NCI-H1694 (cell line): Measurements from ENCODE around the gene KCNAB2.

ENCODE experiments used
- DNase-seq: peaks from one replicate; lab custom pipeline; 2025; lab: John Stamatoyannopoulos, UW

The KCNAB2 gene

DNA sequence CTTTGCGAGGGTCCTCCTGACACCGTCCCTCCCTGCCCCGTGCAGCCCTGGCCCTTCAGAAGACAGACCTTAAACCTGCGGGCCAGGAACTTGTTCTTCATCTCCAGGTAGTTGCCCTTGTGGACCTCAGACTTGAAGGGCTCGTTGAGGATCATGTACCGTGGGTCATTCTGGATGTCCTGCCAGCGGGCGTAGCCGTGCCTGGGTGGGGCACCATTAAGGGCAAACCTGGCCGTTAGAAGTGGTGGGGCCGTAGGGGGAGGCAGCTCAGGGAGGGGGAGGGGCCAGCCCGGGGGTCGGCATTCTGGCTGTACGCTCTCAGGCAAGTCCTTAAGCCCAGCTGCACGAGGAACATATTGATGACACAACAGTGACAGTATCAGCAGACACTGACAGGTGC, 64.6 kb downstream of the KCNAB2 start:
- DNase-seq: no peak

DNA sequence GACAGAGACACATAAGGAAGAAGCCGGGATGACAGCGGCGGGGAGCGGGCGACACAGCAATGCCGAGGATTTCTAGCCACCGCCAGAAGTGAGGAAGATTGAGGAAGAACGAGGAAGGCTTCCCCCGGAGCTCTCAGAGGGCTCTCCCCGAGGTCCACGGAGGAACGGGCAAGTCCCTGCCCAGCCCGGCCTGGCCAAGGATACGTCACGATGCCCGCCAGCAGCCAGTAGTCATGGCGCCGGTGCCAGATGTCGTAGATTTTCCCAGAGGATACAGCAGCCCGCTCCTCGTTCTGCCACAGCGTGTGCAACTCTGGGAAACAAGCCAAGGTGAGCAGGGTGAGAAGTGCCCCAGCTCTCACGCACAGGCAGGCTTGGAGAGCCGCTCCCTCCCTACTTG, 65.9 kb downstream of the KCNAB2 start:
- peak; percentile 88 for DNase-seq

DNA sequence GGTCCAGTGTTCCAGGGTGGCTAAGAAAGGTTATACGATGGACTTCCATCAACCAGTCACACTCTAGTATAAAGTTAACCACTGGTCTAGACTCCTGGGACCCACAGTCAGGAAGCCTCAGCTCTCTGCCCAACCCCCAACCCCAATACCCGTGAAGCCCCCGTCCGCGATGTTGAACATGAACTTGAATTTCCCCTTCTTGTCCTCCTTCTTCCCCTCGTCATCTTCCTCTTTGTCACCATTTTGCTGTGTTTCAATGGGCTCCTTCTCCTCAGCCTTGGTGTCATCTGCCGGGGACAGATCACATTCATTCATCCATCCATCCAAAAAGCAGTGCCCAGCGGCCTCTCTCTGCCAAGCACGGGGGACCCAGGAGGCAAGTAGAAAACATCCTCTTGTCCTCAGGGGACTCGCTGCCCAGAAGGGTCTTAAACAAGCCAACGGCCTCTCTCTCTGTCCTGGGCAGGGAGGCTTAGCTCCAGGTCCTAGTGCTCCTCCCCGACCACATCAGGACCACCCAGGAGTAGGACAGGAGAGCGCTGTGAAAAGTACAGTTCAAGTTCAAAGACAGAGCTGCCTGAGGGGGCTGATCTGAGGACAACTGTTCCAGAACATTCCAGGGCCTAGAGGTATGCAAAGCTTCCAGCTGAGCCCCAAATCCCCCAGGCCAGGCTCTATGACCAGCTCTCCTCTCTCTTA, 66.5 kb downstream of the KCNAB2 start:
- DNase-seq: no peak

DNA sequence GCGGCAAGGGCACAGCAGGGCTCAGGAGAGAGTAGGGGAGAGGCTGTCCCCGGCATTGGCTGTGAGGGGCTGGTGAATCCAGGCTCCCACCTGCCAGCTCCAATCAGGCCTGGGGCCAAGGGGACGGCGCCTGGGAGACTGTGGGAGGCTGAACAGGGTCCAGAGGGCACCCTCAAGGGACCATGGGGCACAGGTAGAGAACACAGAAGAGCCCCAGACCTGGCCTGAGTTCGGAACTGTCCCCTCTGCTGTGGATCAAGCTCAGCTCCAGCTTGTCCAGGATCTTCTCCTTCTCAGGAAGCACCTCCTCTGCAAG, 67.0 kb downstream of the KCNAB2 start:
- DNase-seq: no peak

DNA sequence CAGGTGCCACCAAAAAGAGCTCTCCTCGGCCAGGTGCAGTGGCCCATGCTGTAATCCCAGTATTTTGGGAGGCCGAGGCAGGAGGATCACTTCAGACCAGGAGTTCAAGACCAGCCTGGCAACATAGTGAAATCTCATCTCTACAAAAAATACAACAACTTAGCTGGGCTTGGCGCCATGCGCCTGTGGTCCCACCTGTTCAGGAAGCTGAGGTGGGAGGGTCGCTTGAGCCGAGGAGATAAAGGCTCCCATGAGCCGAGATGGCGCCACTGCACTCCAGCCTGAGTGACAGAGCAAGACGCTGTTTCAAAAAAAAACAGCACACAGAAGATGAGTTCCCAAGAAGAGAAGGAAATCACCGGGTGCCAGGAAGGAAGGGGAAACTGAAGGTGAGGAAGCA, 67.4 kb downstream of the KCNAB2 start:
- no peak for DNase-seq

DNA sequence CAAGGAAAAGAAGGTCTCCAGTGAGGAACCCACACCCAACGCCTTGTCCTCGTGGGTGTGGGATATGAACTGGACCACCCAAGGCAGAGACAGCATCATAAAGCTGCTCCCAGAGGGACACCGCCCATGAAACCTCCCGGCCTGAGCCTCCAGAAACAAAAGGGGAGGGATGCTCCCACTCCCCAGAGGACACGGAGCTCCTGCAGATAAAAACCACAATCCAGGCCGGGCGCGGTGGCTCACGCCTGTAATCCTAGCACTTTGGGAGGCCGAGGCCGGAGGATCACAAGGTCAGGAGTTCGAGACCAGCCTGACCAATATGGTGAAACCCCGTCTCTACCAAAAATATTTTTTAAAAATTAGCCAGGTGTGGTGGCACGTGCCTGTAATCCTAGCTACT, 68.1 kb downstream of the KCNAB2 start:
- no peak for DNase-seq

DNA sequence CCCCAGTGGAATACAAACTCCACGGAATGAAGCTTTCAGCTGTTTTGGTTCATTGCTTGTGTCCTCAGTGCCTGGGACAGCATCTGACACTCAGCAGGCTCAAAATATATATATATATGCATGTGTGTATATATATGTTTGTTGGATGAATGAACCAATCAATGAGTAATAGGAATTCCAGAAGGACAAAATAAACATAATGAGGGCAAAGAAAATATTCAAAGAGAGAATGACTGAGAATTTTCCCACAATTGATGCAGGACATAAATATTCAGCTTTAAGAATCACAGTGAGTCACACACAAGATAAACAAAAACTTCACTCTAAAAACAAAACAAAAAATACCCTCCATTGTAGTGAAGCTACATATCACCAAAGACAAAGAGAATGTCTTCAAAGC, 70.4 kb downstream of the KCNAB2 start:
- DNase-seq: no peak

DNA sequence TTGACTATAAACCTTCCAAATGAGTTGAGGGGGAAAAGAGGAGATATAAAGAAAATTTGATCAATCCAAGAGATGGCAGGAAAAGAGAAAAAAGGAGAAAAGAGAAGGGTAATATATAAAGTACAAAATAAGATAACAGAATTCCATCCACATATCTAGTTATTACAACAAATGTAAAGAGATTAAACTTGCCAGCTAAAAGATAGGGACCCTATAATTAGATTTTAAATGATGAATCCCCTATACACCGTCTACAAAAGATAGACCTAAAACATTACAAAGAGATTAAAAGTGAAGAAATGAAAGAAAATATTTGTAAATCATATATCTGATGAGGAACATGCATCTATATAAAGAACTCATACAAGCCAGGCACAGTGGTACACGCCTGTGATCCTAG, 71.4 kb downstream of the KCNAB2 start:
- DNase-seq: no peak

DNA sequence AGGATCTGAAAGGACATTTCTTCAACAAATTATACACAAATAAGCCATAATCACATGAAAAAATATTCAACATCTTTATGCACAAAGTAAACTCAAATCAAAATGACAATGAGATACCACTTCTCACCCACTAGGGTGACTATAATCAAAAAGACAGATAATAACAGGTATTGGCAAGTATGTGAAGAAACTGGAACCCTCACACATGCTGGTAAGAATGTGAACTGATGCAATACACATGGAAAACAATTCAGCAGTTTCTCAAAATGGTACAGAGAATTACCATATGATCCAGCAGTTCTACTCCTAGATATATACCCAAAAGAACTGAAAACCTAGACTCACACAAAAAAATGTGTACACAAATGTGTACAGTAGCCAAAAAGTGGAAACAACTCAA, 71.9 kb downstream of the KCNAB2 start:
- DNase-seq: no peak

DNA sequence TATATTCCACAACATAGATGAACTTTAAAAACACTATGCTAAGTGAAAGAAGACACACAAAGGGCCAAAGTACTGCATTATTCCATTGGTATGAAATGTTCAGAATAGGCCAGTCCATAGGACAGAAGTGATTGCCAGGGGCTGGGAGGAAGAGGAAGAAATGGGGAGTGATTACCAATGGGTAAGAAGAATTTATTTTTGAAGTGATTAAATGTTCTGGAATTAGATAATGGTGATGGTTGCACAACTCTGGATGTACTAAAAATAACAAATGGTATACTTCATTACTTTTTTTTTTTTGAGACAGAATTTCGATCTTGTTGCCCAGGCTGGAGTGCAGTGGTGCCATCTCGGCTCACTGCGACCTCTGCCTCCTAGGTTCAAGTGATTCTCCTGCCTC, 72.7 kb downstream of the KCNAB2 start:
- no peak for DNase-seq

DNA sequence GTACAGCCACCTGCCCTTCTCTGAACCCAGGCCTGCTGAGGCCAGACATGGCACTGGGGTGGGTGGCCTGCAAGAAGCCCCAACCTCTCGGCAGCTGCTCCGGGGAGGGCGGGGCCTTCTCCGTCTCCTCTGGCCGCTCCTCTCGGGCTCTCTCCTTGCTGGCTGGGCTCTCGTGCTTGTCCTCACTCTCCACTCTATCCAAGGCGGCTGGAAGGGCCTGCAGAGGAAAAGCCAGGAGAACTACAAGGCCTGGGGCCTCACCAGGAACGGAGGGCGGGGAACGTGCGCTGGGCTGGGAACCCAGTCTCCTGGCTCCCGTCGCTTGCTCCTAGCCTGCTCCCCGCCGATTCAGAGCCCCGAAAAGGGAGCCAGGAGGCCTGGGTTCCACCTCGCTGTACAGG, 75.3 kb downstream of the KCNAB2 start:
- DNase-seq: no peak

DNA sequence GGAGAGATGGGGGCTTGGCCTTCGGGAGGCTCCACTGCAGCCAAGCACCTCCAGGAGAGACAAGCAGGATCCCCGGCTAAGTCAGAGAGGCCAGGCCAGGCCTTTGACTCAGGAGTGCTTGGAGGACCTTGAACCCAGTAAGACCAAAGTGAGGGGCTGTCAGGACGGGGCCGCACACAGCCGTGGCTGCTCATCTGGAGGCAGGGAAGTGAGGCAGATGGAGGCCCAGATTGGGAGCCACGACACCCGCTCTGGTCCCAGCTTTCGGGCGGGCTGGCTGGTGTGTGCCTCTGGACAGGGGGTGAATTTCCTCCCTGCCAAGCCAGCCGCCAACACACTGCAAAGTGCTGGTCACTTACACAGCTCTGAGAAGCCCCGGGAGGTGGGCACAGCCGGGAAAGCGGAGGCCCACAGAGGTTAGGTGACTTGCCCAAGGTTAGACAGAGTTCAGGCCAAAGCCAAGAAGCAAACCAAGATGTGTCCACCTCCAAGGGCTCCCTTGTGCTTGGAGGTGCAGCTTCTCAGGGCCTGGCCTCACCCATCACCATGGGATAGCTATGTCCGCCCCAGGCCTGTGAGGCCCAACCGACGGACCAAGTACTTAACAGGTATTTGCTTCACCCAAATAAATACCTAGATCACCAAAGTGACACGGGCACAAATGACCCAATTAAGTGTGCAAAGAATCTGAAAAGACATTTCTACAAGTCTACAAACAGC, 76.1 kb downstream of the KCNAB2 start:
- DNase-seq: no peak

DNA sequence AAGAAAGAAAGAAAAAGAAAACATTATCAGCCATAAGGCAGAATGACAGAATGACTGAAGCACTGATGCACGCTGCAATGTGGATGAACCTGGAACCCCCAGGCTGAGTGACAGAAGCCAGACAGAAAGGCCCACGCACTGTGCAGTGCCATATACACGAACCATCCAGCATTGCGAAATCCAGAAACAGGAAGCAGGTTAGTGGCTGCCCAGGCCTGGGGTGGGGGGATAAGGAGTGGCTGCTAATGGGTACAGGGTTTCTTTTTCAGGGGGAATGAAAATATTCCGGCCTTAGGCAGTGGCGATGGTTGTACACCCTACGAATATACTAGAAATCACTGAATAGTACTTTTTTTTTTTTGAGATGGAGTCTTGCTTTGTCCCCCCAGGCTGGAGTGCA, 77.4 kb downstream of the KCNAB2 start:
- no peak for DNase-seq

DNA sequence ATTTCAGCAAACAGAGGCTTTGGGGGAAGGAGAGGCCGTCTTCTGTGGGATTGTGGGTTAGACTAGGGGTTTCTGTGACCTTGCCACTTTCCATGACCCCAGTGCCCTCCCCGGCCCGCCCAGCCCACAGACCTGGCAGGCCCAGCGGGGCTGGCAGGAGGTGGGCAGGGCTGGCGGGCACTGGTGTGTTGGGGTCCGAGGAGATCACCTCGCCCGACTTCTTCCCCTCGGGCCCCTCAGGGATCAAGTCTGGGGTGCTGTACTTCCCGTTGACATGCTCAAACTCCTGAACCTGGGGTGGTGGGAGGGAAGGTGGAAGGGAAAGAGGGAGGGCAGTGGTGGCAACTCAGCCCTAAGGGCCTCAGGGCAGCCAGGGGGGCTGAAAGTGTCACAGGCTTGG, 78.1 kb downstream of the KCNAB2 start:
- DNase-seq: no peak

DNA sequence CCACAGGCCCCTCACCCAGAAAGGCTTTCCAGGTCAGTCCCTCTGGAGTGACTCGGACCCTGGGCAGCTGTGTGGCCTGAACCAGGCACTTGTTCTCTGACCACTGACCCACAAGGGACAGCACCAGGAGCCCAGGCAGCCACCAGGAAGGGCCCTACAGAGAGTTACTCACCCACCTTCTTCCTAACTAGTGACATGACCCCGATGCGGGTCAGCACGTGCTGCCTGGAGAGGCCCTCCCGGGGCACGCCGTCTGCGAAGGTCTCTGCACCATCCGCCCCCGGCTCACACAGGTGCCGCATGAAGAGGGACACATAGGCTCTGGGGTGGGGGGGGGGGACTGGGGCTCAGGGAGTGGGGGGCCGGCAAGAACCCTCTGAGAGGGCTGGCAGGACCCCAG, 78.7 kb downstream of the KCNAB2 start:
- DNase-seq: no peak

DNA sequence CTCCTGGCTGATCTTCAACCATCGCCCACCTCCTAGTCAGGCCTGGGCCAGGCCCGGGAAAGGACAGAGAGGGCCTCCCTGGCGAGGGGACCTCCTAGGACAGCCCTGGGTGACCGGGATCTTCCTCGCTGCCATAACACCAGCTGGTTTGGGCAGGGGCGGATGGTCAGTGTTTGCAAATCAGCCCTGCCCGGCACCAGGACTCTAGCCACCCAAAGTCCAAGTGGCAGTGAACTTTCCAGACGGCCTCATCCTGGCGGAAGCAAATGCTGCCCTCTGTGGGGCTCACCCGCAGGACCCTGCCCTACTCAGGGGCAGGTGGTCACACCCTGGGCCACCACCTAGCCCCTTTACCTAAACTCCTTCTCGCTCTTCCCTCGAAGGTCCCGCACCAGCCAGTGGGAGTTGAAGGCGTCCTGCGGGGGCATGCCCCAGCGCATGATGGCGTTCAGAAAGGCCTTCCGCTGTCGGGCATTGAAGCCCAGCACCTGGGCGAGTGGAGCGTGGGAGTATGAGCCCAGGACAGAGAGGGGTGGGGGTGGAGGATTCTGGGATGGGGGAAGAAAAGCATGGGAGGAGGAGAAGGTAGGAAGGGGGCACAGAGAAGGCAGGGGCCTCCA, 79.2 kb downstream of the KCNAB2 start:
- no peak for DNase-seq

DNA sequence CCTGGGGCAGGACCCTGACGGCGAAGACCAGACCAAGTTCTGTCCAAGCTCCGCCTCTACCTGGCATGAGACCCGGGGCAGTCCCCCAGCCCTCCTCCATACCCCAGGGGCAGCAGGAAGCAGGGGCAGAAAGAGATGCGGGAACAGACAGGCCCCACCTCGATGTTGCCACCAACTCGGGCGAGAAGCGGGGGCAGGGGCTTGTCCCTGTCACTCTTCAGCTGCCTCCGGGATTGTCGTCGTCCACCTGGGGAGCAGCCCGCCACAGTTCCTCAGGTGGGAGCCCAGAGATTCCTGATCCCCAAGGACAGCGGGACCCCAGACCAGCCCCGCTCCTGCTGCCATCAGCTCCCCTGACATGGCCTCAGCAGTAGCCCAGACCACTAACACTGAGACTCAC, 79.7 kb downstream of the KCNAB2 start:
- no peak for DNase-seq

DNA sequence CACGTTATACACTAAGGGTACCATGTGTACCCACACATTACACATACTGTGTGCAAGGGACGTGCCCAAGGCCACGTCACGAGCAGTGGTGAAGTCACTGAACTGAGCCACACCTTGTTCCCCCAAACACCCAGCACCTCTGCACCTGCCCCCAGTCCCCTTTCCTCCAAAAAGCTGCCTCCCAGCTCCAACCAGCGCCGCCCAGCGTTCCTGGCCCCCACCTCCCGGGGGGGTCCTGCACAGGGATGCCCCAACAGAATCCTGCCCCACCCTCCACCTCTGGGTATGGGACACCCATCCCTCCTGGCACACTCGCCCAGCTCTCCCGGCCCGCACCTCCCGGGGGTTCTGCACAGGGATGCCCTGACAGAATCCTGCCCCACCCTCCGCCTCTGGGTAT, 80.3 kb downstream of the KCNAB2 start:
- DNase-seq: no peak

DNA sequence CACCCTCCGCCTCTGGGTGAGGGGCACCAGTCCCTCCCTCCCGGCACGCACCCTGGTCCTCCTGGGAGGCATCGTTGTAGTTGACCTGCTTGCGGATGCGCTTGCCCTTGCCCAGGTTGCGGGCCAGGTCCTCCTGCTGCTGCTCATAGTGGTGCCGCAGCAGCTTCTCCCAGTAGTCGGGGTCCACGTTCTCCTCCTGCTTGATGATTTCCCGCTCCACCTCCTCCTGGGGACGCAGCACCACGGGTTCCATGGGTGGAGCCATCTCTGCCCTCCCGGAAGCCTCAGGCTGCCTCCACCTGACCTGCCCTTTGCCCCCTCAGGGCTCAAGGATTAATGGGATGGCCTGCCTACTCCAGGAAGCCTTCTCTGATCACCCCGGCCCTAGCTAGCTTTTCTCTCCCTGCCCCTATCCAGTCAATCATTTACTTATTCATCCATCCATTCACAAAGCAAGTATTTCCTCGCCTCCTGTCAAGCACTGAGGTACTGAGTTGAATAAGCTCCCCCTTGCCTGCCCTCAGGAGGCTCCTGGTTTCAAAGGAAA, 80.9 kb downstream of the KCNAB2 start:
- no peak for DNase-seq

DNA sequence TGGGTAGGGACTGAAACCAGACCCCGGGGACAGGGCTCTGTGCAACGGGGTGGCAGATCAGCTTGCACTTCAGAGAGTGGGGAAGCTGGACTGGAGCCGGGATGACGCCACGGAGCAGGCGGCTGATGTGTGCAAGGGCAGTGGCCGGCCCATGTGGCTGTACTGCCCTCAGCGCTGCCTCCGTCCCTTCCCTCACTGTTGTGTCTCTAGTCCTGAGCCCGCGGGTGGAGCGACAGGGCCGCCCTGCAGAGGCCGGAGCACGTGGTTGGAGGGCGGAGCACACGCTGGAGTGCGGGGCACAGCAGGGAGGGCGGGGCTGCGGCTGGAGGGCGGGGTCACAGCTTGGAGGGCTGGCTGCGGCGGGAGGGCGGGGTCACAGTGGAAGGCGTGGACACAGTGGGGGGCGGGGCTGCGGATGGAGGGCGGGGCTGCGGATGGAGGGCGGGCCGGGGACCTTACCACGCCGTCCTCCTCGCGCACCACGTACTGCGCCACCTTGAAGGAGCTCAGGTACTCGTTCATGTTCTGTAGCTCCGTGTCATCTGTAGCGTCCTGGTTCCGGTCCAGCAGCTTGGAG, 82.0 kb downstream of the KCNAB2 start:
- DNase-seq: no peak

DNA sequence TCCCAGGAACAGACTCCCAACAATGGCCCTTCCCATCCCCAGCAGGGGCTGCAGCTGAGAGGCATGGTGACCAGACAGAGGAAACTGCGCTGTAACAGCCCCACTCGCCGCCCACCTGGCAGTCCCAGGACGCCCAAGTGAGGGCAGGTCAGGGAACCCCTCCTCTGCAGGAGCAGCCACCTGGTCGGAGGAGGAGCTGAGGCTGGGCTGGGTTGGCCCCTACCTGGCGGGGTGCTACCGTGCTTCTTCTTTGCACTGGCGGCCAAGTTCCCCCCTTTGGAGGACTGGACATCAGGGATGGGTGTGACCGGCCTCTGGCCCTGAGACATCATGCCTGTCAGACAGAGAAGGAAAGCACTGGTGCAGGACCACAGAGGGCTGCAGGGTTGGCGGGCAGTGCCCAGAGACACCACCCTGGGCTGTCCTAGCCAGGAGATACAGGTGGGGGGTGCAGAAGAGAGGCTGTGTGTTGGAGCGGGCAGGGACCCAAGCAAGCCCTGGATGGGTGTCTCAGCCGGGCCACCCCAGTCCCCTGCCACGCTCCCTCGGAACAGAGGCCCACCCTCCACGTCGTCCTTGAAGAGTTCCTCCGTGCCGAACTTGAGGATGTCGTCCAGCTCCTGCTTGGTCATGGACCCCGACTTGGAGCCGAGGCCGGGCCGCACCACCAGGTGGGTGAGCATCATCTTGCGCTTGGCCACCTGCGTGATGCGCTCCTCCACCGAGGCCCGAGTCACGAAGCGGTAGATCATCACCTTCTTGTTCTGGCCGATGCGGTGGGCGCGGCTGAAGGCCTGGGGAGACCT, 82.8 kb downstream of the KCNAB2 start:
- no peak for DNase-seq

DNA sequence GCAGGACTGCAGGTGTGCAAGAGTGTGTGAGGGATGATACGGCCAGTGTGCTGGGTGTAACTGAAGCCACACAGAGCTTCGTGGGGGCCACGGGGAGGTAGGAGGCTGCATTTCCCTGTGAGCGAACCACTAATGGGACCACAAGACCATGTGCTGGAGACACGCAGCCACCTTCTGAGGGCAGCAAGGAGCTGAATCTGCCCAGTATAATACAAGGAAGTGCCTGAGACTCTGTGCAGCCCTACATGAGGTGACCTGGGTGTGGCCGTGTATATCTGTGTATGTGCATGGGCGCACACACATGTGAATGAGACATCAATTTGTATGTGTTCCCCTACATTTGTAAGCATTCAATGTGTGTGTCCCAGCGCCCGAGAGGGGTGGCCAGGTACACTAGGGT, 83.6 kb downstream of the KCNAB2 start:
- no peak for DNase-seq
